ENCODE measurements around the gene KIF3C.
"Not testable (repeated sequence)": the region's sequence is repeated elsewhere in the genome, so short reads cannot be mapped to it uniquely, and the experiment has no call there.

KIF3C gene

DNA sequence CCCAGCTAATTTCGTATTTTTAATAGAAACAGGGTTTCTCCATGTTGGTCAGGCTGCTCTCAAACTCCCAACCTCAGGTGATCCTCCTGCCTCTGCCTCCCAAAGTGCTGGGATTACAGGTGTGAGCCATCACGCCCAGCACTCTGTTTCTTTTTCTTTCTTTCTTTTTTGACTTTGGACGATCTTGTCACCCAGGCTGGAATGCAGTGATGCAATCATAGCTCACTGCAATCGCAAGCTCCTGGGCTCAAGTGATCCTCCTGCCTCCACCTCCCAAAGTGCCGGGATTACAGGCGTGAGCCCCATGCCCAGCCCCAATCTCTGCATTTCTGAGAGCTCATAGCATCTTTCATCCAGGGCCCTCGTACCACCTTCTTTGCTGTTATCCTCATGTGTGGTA, 17.1 kb upstream of the KIF3C start:
- not testable (repeated sequence) for DNase-seq (ENCODE audit: low spot score); FAIRE-seq

DNA sequence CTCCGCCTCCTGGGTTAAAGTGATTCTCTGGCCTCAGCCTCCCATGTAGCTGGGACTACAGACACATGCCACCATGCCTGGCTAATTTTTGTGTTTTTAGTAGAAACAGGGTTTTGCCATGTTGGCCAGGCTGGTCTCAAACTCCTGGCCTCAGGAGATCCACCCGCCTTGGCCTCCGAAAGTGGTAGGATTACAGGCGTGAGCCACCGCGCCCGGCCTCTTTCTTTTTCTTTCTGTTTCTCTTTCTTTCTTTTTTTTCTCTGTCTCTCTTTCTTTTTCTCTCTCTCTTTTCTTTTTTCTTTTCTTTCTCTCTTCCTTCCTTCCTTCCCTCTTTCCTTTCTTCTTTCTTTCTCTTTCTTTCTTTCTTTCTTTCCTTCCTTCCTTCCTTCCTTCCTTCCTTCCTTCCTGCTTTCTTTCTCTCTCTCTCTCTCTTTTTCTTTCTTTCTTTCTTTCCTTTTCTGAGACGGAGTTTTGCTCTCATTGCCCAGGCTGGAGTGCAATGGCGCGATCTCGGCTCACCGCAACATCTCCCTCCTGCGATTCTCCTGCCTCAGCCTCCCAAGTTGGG, 16.6 kb upstream of the KIF3C start:
- not testable (repeated sequence) for FAIRE-seq

DNA sequence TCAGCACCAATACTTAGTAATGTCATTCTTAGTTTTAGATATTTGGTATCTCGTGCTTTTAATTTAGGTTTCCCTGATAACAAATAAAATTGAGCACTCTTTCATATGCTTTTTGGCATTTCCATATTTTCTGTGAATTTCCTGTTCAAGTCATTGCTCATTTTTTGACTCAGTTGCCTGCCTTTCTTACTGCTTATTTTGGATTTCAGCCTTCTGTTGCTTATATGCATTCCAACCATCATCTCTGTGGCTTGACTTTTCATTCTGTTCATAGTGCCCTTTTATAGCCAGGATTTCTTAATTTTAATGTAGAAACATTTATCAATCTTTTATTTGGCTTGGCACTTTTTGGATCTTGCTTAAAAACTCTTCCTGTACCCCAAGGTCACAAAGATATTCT, 14.5 kb upstream of the KIF3C start:
- DNase-seq (ENCODE audit: low spot score) (no peak), FAIRE-seq (no peak)

More for the DNA sequence above, 16.6 kb upstream of the KIF3C start:
- DNase-seq (ENCODE audit: low spot score) = not testable (repeated sequence)

DNA sequence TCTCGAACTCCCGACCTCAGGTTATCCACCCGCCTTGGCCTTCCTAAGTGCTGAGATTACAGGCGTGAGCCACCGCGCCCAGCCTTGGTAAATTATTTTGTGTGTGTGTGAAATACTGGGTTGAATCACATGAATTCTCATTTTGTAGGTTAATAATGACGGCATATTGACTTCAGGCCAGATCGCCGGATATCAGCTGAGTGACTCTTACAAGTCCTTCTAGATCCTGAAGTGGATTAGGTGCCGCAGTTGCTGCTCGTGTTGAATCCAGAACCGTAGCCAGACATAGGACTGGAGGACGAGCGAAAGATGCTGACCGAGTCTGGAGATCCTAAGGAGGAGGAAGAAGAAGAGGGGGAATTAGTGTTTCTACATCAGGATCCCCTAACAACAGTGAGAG, 12.2 kb upstream of the KIF3C start:
- DNase-seq (ENCODE audit: low spot score) (no peak), FAIRE-seq (no peak)

DNA sequence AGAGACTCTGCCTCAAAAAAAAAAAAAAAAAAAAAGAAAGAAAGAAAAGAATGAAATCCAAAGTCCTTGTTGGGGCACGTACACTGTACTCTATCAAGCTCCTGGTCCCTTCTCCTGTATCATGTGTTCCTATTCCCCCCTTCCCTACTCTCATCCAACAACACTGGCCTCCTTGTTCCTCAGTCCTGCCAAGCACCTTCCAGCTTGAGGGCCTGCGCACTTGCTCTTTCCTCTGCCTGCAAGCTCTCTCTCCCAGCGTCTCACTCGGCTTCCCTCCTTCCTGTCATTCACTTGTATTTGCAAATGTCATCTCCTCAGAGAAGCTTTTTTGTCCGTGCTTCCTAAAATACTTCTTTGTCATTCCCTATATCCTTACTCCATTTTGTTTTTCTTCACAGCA, 10.8 kb upstream of the KIF3C start:
- no peak for DNase-seq (ENCODE audit: low spot score)
- no peak for FAIRE-seq

DNA sequence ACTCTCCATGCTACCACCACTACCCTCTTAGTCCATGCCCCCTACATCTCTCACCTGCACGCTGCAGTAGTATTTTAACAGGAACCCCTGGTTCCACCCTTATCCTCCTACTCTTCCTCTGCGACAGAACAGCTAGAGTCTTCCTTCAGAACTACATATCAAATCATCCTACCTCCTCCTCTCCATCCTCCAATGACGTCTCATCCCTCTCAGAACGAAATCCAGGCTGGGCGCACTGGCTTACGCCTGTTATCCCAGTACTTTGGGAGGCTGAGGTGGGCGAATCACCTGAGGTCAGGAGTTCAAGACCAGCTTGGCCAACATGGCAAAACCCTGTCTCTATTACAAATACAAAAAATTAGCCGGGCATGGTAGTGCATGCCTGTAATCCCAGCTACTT, 10.3 kb upstream of the KIF3C start:
- FAIRE-seq = no peak
- no peak for DNase-seq (ENCODE audit: low spot score)

DNA sequence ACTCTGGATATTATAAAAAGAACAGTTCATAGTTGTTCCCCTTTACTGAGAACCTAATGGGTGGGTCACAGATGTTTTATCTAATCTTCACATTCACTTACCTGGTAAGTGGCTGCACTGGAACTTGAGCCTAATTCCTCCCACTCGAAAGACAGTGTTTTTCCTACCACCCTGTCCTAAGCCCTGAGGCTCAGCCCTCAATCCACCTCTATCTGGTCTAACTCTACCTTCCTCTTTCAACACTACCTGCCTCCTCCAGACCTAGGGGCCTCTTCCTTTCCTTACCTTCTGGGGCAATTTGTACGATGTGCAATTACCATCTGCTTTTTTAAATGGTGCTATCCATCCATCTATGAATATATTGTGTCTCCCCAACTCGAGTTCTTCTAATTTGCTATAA, 9.7 kb upstream of the KIF3C start:
- FAIRE-seq = no peak
- no peak for DNase-seq (ENCODE audit: low spot score)

DNA sequence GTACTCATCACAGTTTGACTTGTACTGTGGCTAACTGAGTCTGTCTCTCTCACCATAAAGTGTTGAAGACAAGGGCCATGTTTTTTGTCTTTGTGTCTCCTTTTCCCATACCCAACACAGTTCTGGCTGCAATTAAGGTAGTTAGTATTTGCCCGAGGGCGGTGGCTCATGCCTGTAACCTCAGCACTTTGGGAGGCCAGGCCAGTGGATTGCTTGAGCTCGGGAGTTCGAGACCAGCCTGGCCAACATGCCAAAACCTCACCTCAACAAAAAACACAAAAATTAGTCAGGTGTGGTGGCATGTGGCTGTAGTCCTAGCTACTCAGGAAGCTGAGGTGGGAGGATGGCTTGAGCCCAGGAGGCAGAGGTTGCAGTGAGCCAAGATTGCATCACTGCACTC, 6.9 kb upstream of the KIF3C start:
- no peak for FAIRE-seq
- no peak for DNase-seq (ENCODE audit: low spot score)

DNA sequence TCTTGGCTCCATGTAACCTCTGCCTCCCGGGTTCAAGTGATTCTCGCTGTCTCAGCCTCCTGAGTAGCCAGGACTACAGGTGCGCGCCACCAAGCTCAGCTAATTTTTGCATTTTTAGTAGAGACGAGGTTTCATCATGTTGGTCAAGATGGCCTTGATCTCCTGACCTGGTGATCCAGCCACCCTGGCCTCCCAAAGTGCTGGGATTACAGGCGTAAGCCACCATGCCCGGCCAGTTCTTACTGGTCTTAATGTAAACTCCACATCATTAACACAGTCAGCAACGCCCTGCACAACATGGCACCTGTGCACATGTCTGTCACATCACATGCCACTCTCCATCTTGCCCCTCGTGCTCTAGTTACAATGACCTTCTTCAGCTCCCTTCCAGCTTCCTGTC, 5.8 kb upstream of the KIF3C start:
- FAIRE-seq = no peak

DNA sequence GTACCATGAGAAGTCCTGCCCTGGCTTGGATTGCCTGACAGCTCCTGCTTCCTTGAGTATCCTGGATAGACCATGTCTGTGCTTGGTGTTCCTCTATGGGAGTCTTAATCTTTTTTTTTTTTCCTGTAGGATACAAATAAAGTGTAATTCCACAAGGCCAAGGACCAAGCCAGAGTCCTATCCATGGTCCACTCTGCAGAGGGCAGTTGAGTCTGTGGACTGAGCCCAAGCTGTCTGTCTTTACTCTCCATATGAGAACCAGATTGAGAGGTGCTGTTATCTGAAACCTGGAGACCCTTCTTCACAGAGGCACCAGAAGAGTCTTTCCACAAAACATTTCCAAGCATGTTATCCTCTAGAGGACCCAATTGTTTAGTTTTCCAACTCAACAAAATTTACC, 1.4 kb upstream of the KIF3C start:
- DNase-seq (ENCODE audit: low spot score) (no peak), FAIRE-seq (no peak)

More for the DNA sequence above, 5.8 kb upstream of the KIF3C start:
- DNase-seq (ENCODE audit: low spot score) = no peak

DNA sequence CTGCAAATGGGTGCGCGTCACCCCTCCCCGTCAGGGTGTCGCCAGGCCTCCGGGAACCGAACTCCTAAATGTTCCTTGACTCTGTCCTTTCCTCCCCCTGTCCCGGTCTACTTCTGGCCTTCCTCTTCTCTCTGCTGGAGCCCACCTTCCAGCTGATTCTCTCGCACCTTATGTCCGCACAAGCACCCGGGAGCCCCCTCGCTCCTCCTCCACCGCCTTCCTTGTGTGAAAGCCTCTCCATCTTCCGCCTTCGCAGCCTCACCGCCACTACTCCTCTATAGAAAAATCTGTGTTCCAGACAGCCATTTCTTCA, 627 bp upstream of the KIF3C start:
- FAIRE-seq (no peak), DNase-seq (ENCODE audit: low spot score) (no peak)

DNA sequence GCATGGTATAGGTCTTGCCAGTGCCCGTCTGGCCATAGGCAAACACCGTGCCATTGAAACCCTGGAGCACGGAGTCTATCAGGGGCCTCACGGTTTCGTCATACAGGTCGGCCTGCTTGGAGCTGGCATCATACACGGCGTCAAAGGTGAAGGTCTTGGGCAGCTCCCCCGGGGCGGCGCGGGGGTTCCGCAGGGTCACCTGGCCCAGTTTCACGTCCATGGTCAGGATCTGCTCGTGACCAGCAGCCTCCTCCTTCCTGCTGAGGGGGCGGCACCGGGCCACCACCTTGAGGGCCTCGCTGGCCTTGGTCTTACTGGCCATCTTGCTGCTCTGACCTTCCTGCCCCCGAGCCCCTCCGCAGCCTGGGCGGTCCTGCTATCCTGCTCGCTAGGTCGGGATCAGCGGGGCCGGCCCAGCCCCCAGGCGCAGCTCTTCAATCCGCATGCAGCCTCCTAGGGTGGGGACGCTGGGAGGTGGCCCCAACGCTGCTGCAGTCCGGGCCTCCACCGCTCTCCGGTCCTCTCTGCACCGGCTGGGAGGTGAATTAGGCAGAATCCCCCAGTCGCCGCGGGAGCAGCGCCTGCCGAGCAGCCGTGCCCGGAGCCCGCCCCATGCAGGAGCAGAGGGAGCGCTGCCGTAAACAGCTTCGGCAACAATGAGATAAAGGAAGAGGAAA, 563 bp downstream of the KIF3C start:
- DNase-seq (ENCODE audit: low spot score) (no peak), FAIRE-seq (no peak)

DNA sequence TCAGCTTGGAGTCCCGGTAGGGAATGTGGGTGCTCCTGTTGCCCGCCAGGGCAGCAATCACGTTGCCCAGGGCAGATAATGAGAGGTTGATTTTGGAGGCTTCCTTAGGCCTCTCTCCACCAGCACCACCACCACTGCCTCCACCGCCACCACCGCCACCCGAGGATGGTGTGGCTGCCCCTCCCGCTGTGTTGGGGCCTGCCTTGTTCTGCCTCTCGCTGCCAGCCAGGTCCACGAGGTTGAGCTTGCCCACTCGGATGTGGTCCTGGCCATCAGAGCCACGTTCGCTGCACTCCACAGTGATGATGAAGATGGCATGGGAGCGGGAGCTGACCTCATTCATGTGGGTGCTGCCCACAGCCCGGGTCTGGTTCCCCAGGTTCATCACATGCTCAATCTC, 1.3 kb downstream of the KIF3C start:
- FAIRE-seq = no peak

DNA sequence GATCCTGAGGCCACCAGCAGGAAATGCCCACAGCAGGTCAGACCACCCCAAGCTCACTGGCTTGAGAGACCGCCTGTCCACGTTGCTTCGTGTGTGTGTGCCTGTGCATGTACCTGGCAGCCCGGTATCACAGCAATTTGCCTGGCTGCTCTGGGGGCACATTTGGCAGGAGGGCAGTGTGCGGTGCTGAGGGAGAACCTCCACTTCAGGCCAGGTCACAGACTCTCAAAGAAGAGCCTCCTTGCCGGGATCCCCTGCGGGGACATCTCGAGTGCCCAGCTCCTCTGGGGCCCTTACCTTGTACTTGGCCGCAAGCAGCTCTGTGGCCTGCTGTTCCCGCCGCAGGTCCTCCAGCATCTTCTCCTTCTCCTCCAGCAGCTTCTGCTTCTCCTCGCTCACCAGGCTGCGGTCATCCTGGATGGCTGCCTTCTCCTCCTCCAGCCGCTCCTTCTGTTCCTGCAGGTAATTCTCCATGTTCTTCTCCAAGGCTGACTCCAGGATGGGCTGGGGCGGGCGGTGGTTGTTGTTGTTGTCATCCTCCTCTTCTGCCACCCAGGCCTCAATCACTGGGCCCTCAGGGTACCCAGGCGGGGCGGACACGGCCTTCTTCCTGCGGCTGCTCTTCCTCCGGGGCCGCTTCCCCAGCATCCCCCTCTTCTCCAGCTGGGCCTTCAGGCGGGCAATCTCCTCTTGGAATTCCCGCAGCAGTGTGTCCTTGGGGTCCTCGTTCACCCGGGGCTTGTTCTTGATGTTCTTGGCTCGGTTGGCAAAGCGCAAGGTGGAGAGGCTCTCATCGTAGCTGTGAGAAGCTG, 2.0 kb downstream of the KIF3C start:
- DNase-seq (ENCODE audit: low spot score) = no peak
- FAIRE-seq = no peak

More for the DNA sequence above, 1.3 kb downstream of the KIF3C start:
- no peak for DNase-seq (ENCODE audit: low spot score)

DNA sequence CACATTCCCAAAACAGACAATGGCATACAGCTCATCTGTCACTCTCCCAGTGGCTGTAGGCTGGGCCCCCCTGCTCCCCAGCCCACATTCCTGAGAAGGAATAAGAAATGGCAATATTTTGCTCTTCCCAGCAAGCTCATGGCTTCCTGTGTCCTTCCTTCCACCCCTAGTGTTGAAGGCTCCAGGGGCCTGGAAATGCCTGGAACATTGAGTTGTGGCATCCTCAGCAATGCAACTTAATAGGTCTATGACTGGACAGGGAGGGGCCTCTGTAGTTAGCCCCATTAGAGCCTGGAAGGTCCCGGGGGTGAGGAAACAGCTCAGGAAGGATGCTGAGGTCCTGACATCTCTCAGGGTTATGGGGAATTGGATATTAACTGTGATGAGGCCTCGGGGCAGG, 3.3 kb downstream of the KIF3C start:
- DNase-seq (ENCODE audit: low spot score) = no peak
- FAIRE-seq = no peak

DNA sequence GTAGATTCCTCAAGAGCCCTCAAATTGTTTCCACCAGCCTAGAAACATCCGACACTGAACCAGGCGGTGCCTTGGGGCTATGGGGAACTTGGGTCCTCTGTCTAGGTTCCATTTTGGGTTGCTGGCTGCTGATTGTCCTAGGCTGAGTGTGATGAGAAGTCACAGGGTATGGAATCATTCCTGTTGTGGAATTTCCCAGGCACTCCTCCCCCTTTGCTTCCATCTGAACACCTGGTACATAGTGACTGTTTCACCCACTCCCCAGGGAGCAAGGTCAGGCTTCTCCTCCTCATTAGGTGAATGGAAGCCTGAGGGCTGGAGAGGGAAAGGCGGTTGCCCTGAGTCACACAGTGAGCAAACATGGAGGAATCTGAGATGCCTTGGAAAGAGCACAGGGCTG, 4.5 kb downstream of the KIF3C start:
- DNase-seq (ENCODE audit: low spot score) (peak; percentile 95), FAIRE-seq (peak; percentile 93)

DNA sequence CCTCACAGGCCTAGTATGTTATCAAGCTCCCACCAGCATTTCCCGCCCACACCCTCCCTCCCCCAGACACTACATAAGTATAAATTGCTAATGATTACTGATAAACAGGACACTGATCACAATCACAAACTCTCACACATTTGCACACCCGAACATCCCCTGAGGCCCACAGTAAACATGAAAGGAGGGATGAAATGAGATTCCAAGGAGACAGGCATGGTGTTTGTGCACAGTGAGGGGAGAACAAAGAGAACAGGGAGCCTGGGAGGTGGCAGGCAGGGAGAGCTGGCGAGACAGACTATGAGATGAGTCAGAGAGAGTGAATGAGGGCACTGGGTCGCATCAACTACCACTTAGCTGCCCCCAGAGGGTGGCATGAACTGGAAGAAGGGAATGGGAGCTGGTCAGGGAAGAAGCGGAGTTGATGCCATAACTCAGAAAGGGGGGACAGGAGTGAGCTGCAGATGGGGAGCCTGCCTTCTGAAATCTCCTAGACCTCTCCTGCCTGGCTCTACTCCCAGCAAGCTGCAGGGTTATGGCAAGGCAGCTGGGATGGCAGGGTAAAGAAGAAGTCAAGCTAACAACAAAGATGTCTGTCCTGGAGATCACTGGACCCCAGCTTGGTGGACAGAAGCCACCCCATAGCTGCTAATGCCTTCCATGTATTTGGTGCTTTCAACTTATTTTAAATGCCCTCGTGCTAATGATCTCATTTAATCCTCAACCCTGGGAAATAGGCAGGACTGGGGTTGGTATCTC, 5.1 kb downstream of the KIF3C start:
- peak; percentile 75 for FAIRE-seq
- DNase-seq (ENCODE audit: low spot score) = peak; percentile 81

DNA sequence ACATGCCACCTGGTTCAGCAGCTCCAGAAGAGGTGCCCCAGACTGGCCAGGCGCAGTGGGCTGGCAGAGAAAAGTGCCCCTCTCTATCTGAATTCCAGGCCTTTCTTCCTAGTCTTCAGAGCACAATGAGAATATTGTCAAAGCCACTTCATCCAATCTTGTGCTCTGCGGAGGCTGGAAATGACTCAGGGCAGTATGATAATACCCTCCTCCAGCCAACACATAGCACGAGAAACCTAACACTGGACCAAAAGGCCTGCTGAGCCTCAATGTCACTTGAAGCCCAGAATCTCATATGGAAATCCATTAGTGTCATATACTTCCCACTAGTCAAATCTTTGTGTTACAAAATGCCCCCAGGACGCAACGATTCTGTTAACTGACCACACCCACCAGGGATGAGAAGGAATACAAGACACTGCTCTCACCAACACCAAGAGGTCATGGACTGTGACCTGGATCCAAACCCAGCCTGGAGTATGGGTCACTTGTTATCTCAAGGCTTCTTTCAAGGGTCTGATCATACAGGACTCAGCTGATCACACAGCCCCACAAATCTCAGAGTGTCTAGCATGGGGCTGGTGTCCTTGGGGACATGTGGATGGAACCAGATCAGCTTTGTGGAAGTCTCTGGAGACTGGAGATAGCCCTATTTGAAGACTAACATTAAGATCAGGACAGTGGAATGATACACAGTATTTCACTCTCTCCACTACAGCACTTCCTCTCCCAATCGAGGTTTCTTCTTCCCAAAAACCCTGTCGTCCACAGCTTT, 10.1 kb downstream of the KIF3C start:
- no peak for FAIRE-seq
- no peak for DNase-seq (ENCODE audit: low spot score)

DNA sequence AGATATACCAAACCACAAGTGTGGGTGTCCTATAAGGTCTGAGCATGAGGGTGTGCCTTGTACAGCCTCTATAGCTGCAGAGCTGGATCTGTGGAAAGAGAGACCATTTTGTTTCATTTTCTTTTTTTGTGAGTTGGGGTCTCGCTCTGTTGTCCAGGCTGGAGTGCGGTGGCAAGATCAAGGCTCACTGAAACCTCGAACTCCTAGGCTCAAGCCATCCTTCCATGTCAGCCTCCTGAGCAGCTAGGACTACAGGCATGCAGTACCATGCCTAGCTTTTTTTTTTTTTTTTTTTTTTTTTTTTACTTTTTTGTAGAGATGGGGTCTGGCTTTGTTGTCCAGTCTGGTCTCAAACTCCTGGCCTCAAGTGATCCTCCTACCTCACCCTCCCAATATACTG, 10.7 kb downstream of the KIF3C start:
- FAIRE-seq (no peak), DNase-seq (ENCODE audit: low spot score) (no peak)

DNA sequence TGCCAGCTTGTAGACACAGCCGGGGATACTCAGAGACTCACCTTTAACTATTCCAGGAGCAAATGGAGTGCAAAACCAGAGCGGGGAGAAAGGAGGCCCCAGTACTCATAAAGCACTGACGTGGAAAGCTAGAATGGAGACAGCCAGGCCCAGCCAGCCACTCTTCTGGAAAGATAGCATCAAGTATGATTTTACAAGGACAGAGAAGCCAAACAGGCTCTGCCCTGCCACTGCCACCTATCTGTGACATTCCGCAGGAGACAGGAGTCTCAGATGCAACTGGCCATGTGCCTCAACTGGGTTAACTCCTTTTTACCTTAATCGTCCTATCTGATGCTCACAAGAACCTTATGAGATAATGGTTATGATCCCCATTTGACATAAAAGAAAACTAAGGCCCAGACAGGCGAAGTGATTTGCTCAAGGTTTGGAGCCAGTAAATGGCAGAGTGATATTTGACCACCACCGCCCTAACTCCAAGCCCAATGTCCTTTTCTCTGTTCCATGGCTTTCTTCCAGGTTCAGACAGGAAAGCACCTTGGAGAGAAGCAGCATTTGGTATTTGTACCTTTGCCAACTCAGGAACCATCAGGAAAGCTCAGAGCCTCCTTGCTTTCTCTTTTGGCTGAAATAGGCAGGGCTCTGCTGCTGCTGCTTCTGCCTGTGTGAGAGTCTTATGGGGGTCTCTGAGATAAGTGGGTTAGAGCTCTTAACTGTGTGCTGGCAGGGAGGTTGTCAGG, 15.6 kb downstream of the KIF3C start:
- FAIRE-seq = no peak
- DNase-seq (ENCODE audit: low spot score) = no peak

DNA sequence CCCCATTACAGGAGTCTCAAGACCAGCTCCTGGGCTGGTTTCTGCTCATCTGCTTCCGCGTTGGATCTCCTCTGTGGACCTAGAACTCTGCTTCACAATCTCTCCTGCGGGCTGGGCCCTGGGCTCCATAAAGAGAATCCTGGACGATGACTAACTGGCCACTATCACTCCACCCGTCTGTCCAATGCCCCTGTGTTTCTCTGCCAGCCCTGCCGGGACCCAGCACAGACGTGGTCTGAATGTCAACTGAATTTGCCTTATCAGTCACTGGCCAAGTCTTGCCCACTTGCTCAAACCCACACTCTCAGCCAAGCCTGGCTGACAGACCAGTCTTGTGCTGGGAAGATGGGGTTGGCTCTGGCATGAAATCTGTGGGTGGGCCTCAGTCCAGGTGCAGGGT, 17.4 kb downstream of the KIF3C start:
- FAIRE-seq = no peak
- DNase-seq (ENCODE audit: low spot score) = peak; percentile 29
